Mesothelial cell of epicardium (in vitro differentiated cells): ENCODE results near the gene GFRA1. TPM values are rescaled to one million over a fixed set of nuclear protein-coding genes. Genes with fewer than 3 reads are reported as not detected.

Experiments used
- DNase-seq, 2 experiments: peaks; one replicate each; pipeline ENCODE4 v3.0.0; 2021; ENCODE audit warnings: low spot score in 2 of 2; ENCODE audit not compliant: unreplicated experiment in 2 of 2
- H3K27ac Mint-ChIP-seq: 2 replicates; pipeline ENCODE4 v1.8.0; 2021; ENCODE audit warnings: mixed read lengths
- H3K27me3 Mint-ChIP-seq: 2 replicates; pipeline ENCODE4 v1.8.0; 2021; ENCODE audit warnings: low read depth, mixed read lengths
- H3K36me3 Mint-ChIP-seq: 2 replicates; pipeline ENCODE4 v1.8.0; 2021; ENCODE audit warnings: mixed read lengths
- H3K4me1 Mint-ChIP-seq: 2 replicates; pipeline ENCODE4 v1.8.0; 2021; ENCODE audit warnings: mixed read lengths
- H3K4me3 Mint-ChIP-seq: 2 replicates; pipeline ENCODE4 v1.8.0; 2021; ENCODE audit warnings: mild to moderate bottlenecking, moderate library complexity, mixed read lengths
- H3K9me3 Mint-ChIP-seq: 2 replicates; pipeline ENCODE4 v1.8.0; 2021; ENCODE audit warnings: mixed read lengths
- total RNA-seq: library from RNA; stranded (reverse); gene quantifications from 3 replicates; pipeline ENCODE4 v1.2.1, GENCODE V29; 2021
- TF ChIP-seq, protein P1 (sequence below): fragments of 200-600 bp; sonication (generic); IDR thresholded peaks from one replicate; pipeline ENCODE4 v1.5.0; 2021; ENCODE audit warnings: antibody characterized with exemption; ENCODE audit not compliant: unreplicated experiment

The GFRA1 gene
- total RNA-seq, 1 donor from 2014 or later, result 40.8 TPM

GRCh38 chr10:116080553-116080952 is 192.5 kb downstream of the GFRA1 start:
- H3K4me1 Mint-ChIP-seq, result no peaks in the 10 kb centered on the region
- H3K36me3 Mint-ChIP-seq, result peaks cover 7% of the 10 kb centered on the region
- no peaks in the 10 kb centered on the region for H3K9me3 Mint-ChIP-seq
- TF ChIP-seq, protein P1, sequence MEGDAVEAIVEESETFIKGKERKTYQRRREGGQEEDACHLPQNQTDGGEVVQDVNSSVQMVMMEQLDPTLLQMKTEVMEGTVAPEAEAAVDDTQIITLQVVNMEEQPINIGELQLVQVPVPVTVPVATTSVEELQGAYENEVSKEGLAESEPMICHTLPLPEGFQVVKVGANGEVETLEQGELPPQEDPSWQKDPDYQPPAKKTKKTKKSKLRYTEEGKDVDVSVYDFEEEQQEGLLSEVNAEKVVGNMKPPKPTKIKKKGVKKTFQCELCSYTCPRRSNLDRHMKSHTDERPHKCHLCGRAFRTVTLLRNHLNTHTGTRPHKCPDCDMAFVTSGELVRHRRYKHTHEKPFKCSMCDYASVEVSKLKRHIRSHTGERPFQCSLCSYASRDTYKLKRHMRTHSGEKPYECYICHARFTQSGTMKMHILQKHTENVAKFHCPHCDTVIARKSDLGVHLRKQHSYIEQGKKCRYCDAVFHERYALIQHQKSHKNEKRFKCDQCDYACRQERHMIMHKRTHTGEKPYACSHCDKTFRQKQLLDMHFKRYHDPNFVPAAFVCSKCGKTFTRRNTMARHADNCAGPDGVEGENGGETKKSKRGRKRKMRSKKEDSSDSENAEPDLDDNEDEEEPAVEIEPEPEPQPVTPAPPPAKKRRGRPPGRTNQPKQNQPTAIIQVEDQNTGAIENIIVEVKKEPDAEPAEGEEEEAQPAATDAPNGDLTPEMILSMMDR, result no peak
- no peak overlapping the region for H3K4me3 Mint-ChIP-seq
- DNase-seq, result no peak
- no peaks in the 10 kb centered on the region for H3K27me3 Mint-ChIP-seq
- no peak overlapping the region for H3K27ac Mint-ChIP-seq

- no peaks in the 10 kb centered on the region for H3K9me3 Mint-ChIP-seq
- no peaks in the 10 kb centered on the region for H3K4me1 Mint-ChIP-seq
- H3K36me3 Mint-ChIP-seq, result peaks cover 7% of the 10 kb centered on the region
- no peak overlapping the region for H3K4me3 Mint-ChIP-seq
- H3K27ac Mint-ChIP-seq, result no peak overlapping the region
- H3K27me3 Mint-ChIP-seq, result no peaks in the 10 kb centered on the region
- TF ChIP-seq, protein P1, result no peak
- no peak for DNase-seq
Observed at GRCh38 chr10:116079355-116079754, 193.7 kb downstream of the GFRA1 start.

- Mint-ChIP-seq H3K27ac (no peak overlapping the region), H3K4me3 (no peak overlapping the region), H3K27me3 (no peaks in the 10 kb centered on the region), H3K9me3 (no peaks in the 10 kb centered on the region), H3K4me1 (peaks cover 13% of the 10 kb centered on the region), H3K36me3 (peaks cover 7% of the 10 kb centered on the region)
- DNase-seq, result no peak
- TF ChIP-seq, protein P1, result no peak
Observed at GRCh38 chr10:116076621-116077020, 196.4 kb downstream of the GFRA1 start.

DNA sequence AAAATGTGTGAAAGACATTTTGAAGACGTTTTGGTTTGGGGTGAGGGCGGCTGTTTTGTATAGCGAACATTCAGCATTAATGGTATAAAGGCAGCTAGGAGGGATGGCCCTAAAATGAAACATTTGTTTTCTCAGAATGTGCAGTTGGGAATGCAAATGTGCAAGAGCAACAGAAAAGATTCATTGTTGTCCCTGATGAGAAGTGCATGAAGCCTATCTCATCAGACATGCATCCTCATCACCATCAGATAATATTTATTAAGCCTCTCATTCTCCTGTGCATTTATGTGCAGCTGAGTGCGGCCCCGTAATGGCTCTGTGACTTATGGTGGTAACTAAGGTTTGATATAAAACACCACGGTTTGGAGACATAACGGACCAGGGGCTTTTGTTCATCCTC is 199.5 kb downstream of the GFRA1 start:
- Mint-ChIP-seq H3K9me3 (no peaks in the 10 kb centered on the region), H3K36me3 (no peaks in the 10 kb centered on the region), H3K27ac (no peak overlapping the region), H3K4me1 (peaks cover 39% of the 10 kb centered on the region), H3K27me3 (no peaks in the 10 kb centered on the region), H3K4me3 (no peak overlapping the region)
- no peak for DNase-seq
- TF ChIP-seq, protein P1, result no peak

DNA sequence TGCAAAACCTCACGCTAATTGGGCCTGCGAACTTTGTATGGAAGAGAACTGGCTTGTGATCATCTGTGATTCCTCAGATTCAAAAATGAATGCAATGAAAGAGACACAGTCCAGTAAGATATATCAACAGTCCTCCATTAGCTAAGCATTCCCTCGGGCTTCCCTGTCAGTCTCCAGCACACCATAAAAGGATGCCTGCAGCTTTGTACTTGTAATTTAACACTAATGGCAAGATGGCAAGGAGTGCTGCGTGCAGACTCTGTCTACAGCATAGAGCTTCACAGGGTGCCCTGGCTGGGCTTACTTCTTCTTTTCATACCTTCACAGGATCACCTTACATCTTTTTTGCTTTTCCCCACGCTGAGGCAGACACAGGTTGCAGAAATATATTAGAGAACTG is 200.0 kb downstream of the GFRA1 start:
- no peaks in the 10 kb centered on the region for H3K9me3 Mint-ChIP-seq
- no peaks in the 10 kb centered on the region for H3K36me3 Mint-ChIP-seq
- no peak overlapping the region for H3K27ac Mint-ChIP-seq
- H3K4me1 Mint-ChIP-seq, result peaks cover 44% of the 10 kb centered on the region
- DNase-seq, result no peak
- TF ChIP-seq, protein P1, result no peak
- no peak overlapping the region for H3K4me3 Mint-ChIP-seq
- H3K27me3 Mint-ChIP-seq, result no peaks in the 10 kb centered on the region
